Progenitor cell of endocrine pancreas (in vitro differentiated cells): ENCODE data around the gene GYPB. TPM values are rescaled to one million over a fixed set of nuclear protein-coding genes. Genes with fewer than 3 reads are reported as not detected.
A peak's percentile ranks its signal among the peaks of the same experiment; 100 is the strongest.
"Not testable (repeated sequence)": the region's sequence is repeated elsewhere in the genome, so short reads cannot be mapped to it uniquely, and the experiment has no call there.

Source experiments
- DNase-seq: peaks from one replicate; pipeline ENCODE4 v3.0.0; 2021; ENCODE audit warnings: low spot score; ENCODE audit not compliant: unreplicated experiment
- H3K27ac Mint-ChIP-seq: 2 replicates; pipeline ENCODE4 v1.8.0; 2021; ENCODE audit warnings: mild to moderate bottlenecking, moderate library complexity, mixed read lengths
- H3K27me3 Mint-ChIP-seq: 2 replicates; pipeline ENCODE4 v1.8.0; 2021; ENCODE audit warnings: mixed read lengths
- H3K36me3 Mint-ChIP-seq: 2 replicates; pipeline ENCODE4 v1.8.0; 2022; ENCODE audit warnings: mixed read lengths; ENCODE audit not compliant: insufficient read depth
- H3K4me1 Mint-ChIP-seq: 2 replicates; pipeline ENCODE4 v1.8.0; 2021; ENCODE audit warnings: low read depth, mixed read lengths
- H3K4me3 Mint-ChIP-seq: 2 replicates; pipeline ENCODE4 v1.8.0; 2021; ENCODE audit warnings: low read depth, mild to moderate bottlenecking, moderate library complexity, mixed read lengths
- H3K9me3 Mint-ChIP-seq: 2 replicates; pipeline ENCODE4 v1.8.0; 2021; ENCODE audit warnings: low read depth, mixed read lengths
- total RNA-seq: library from RNA; stranded (reverse); gene quantifications from 2 replicates; pipeline ENCODE4 v1.2.1, GENCODE V29; 2021
- TF ChIP-seq, protein P1 (sequence below): fragments of 200-600 bp; sonication (generic); IDR thresholded peaks from one replicate; pipeline ENCODE4 v1.5.0; 2021; ENCODE audit warnings: antibody characterized with exemption, mild to moderate bottlenecking; ENCODE audit not compliant: unreplicated experiment

The GYPB gene
- total RNA-seq, 1 donor from 2014 or later = not detected

DNA sequence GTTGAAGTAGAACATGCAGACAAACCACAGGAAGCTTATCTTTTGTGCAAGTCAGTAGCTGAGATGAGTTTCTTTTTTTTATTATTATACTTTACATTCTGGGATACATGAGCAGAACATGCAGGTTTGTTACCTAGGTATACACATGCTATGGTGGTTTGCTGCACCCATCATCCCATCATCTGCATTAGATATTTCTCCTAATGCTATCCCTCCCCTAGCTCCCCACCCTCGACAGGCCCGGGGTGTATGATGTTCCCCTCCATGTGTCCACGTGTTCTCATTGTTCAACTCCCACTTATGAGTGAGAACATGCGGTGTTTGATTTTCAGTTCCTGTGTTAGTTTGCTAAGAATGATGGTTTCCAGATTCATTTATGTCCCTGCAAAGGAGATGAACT lies 11.5 kb upstream of the GYPB start:
- H3K4me1 Mint-ChIP-seq, H3K9me3 Mint-ChIP-seq, DNase-seq, H3K4me3 Mint-ChIP-seq, H3K27me3 Mint-ChIP-seq, H3K27ac Mint-ChIP-seq, H3K36me3 Mint-ChIP-seq: not testable (repeated sequence)

DNA sequence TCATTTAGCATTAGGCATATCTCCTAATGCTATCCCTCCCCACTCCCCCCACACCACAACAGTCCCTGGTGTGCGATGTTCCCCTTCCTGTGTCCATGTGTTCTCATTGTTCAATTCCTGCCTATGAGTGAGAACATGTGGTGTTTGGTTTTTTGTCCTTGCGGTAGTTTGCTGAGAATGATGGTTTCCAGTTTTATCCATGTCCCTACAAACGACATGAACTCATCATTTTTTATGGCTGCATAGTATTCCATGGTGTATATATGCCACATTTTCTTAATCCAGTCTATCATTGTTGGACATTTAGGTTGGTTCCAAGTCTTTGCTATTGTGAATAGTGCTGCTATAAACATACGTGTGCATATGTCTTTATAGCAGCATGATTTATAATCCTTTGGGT lies 7.5 kb upstream of the GYPB start:
- not testable (repeated sequence) for H3K36me3 Mint-ChIP-seq, H3K4me3 Mint-ChIP-seq, H3K9me3 Mint-ChIP-seq, H3K27ac Mint-ChIP-seq, H3K27me3 Mint-ChIP-seq, H3K4me1 Mint-ChIP-seq, DNase-seq

- not testable (repeated sequence) for H3K9me3 Mint-ChIP-seq, H3K36me3 Mint-ChIP-seq, H3K27me3 Mint-ChIP-seq, H3K4me1 Mint-ChIP-seq, H3K4me3 Mint-ChIP-seq, H3K27ac Mint-ChIP-seq, DNase-seq
These were observed 5.3 kb upstream of the GYPB start for GRCh38 chr4:144024399-144025053.

- not testable (repeated sequence) for H3K27ac Mint-ChIP-seq, DNase-seq, H3K4me1 Mint-ChIP-seq, H3K9me3 Mint-ChIP-seq, H3K27me3 Mint-ChIP-seq, H3K36me3 Mint-ChIP-seq, H3K4me3 Mint-ChIP-seq
These were observed 3.7 kb upstream of the GYPB start for GRCh38 chr4:144022772-144023400.

GRCh38 chr4:144021336-144021990 lies 2.3 kb upstream of the GYPB start:
- not testable (repeated sequence) for H3K27ac Mint-ChIP-seq, H3K9me3 Mint-ChIP-seq, H3K4me3 Mint-ChIP-seq, H3K36me3 Mint-ChIP-seq, DNase-seq, H3K4me1 Mint-ChIP-seq, H3K27me3 Mint-ChIP-seq
- TF ChIP-seq, protein P1, sequence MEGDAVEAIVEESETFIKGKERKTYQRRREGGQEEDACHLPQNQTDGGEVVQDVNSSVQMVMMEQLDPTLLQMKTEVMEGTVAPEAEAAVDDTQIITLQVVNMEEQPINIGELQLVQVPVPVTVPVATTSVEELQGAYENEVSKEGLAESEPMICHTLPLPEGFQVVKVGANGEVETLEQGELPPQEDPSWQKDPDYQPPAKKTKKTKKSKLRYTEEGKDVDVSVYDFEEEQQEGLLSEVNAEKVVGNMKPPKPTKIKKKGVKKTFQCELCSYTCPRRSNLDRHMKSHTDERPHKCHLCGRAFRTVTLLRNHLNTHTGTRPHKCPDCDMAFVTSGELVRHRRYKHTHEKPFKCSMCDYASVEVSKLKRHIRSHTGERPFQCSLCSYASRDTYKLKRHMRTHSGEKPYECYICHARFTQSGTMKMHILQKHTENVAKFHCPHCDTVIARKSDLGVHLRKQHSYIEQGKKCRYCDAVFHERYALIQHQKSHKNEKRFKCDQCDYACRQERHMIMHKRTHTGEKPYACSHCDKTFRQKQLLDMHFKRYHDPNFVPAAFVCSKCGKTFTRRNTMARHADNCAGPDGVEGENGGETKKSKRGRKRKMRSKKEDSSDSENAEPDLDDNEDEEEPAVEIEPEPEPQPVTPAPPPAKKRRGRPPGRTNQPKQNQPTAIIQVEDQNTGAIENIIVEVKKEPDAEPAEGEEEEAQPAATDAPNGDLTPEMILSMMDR = peak; percentile 73

DNA sequence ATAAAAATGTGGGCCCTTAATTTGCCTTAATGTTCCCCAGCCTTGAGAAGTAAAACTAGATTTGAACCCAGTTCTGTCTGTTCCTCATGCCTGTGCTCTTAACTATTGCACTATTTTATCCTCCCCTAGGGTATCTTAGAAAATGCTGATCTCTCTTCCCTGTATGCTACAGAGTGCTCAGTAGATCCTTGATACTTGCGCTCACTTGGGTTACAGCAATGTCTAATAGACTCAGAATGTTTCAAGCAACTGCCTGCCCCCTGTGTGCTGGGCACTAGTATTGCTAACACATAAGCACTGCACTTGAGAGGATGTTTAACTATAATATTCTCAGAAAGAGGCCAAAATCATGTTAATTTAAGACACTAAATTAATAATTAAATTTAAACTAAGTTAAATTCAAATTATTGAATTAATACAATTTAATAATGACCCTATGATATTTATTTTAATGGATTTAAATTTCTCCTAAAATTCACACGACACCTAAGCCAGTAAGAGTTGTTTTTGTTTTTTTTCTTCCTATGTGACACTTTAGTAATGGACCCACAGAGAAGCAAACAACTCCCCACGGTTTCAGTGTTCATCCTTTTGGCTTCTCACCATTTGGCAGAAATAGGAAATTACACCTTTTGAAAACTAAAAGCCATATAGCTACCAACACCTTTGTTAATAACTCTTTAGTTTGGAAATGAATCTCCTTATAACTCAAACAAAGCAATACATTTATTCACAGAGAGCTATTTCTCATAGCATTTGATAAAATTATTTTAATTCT lies 768 bp downstream of the GYPB start:
- H3K27ac Mint-ChIP-seq, DNase-seq, H3K27me3 Mint-ChIP-seq, H3K36me3 Mint-ChIP-seq, H3K9me3 Mint-ChIP-seq, H3K4me1 Mint-ChIP-seq, H3K4me3 Mint-ChIP-seq: not testable (repeated sequence)

- H3K4me3 Mint-ChIP-seq, H3K36me3 Mint-ChIP-seq, DNase-seq, H3K9me3 Mint-ChIP-seq, H3K27me3 Mint-ChIP-seq, H3K4me1 Mint-ChIP-seq: not testable (repeated sequence)
- H3K27ac Mint-ChIP-seq = peak overlapping the region; percentile 16
These were observed 1.9 kb downstream of the GYPB start for GRCh38 chr4:144017271-144017670.

DNA sequence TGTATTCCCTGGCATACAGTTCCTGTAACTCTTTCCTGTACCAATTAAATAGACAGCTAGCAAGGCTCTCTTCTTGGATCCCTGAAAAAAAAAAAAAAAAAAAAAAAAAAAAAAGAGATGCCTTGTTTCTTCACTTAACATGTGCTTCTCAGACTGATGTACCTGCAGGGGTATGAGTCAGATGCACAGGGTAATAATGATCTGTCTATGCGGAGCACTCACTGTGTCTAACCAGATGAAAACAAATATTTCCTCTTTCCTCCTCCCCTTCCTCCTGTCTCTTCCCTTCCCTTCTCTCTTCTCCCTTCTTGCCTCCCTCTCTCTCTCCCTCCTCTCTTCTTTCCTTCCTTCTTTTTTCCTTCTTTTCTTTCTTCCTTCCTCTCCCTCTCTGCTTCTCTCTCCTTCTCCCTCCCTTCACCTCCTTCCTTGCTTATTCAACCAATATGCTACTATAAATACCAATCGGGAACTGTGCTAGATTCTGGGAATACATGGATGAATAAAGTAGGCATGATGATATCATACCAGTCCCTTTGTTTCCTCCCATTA lies 3.0 kb downstream of the GYPB start:
- not testable (repeated sequence) for H3K9me3 Mint-ChIP-seq, H3K27ac Mint-ChIP-seq, H3K4me3 Mint-ChIP-seq, H3K27me3 Mint-ChIP-seq, H3K4me1 Mint-ChIP-seq, H3K36me3 Mint-ChIP-seq, DNase-seq
